Neural cell (in vitro differentiated cells): ENCODE measurements around the gene NRP2.

Experiments
- CTCF ChIP-seq: fragments of 450-650 bp; IDR thresholded peaks from 2 replicates; pipeline ENCODE4 v1.5.1; 2014; ENCODE audit warnings: antibody characterized with exemption, mild to moderate bottlenecking, moderate library complexity; ENCODE audit not compliant: poor library complexity, severe bottlenecking
- EP300 ChIP-seq: fragments of 450-650 bp; conservative IDR thresholded peaks from 2 replicates; pipeline ENCODE4 v1.6.1; 2014; ENCODE audit warnings: antibody characterized with exemption, mild to moderate bottlenecking, moderate library complexity; ENCODE audit not compliant: poor library complexity, severe bottlenecking
- POLR2AphosphoS5 ChIP-seq: IDR thresholded peaks from 2 replicates; pipeline ENCODE4 v1.6.1; 2012
- REST ChIP-seq: IDR thresholded peaks from 2 replicates; pipeline ENCODE4 v1.6.1; 2012; ENCODE audit warnings: borderline replicate concordance

- TF ChIP-seq CTCF (no peak), EP300 (no peak), POLR2AphosphoS5 (no peak), REST (no peak)
These were observed 35.0 kb downstream of the NRP2 start for GRCh38 chr2:205717175-205717846.
